ENCODE measurements around the gene E4F1.
"Not testable (repeated sequence)": the region's sequence is repeated elsewhere in the genome, so short reads cannot be mapped to it uniquely, and the experiment has no call there.

E4F1 gene

DNA sequence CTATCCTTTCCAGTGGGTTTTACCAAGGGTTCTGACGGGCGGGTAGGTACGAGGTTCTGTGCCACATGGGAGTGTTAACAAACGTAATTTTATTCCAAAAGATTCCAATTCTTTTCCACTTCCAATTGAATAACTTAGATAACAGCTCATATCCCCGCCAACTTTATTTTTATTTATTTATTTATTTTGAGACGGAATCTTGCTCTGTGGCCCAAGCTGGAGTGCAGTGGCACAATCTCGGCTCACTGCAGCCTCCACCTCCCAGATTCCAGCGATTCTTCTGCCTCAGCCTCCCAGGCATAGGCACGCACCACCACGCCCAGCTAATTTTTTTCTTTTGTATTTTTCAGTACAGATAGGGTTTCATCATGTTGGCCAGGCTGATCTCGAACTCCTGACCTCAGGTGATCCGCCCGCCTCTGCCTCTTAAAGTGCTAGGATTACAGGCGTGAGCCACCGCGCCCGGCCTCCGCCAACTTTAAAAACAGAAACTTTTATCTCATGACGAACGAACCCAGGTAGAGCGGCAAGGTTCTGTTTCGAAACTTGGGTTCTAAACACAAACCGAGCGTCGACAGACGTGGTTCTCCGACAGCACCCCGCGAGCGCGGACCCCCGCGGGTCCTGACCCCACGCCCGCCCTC lies 27.4 kb downstream of the E4F1 start:
- peak in 1 of 2 experiments; percentile 47 for DNase-seq

DNA sequence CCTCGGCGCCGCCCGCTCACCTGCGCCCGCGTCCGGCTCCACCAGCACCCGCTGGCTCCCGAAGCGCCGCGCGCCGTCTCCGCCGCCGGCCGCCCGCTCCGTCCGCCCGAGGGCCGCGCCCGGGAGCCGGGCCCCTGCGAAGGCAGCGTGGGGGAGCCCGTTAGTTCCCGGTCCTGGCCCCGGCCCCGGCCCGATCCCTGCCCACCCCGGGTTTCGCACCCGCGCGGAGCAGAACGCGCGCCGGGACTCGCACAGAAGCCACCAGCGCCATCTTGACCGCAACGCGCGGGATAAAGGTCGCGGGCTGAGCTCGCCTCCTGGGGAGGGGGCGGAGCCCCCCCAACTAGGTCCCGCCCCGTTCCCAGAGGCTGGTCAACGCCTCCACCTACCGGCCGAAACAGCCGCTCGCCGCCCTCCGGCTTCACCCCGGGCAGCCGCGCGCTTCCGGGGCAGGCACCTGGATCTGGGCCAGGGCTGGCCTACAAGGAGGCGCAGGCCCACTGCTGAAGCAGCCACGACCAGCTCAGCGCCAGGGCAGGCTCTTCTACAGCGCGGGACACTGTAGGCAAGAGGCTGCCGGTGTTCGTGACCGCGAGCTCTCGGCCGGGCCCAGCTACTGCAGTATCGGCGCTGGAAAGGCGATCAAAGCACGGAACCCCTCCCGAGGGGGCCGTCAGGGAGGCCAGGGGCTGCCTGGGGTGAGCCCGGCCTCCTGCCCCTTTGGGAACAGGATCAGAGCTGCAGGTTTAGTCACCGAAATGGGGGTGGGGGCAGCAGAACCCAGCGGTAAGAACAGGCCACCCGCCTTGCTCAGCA lies 28.1 kb downstream of the E4F1 start, which contains the start of gene ECI1:
Gene ECI1 (minus strand): TSS at position 292 of the 816 bp plus-strand sequence. CDS start 21 bp downstream, at position 271.
- DNase-seq, result peak; percentile 83 to 94

DNA sequence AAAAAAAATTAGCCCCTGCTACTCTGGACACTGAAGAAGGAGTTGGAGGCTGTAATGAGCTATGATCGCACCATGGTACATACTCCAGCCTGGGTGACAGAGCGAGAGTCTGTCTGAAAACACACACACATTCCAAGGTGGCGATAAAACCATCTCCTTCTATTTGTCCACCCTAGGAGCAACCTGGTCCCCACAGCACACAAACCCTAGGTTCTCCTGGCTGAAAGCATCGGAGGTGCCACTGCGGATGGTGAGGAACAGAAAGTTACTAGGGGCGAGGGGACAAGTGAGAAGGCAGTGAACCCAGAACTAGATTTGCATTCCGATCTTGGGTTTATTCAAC lies 29.4 kb downstream of the E4F1 start:
- no peak for DNase-seq

DNA sequence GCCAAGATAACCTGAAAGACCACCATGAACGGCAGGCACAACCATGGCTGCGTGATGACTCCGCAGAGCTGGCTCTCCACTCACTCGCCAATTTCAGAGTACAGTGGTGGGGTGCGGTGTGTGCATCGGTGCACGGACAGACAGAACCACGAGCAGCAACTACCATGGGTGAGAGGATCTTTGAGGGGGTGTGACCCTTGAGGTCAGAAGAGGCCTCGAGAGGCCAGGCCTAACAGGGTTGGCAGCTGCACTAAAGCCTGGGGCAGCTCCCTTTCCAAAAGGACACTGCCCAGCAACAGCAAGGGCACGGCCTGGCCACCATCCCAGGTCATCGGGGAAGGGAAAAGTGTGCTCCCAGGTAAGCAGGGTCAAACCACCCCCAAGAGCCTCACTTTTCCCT lies 29.9 kb downstream of the E4F1 start:
- DNase-seq, result no peak

DNA sequence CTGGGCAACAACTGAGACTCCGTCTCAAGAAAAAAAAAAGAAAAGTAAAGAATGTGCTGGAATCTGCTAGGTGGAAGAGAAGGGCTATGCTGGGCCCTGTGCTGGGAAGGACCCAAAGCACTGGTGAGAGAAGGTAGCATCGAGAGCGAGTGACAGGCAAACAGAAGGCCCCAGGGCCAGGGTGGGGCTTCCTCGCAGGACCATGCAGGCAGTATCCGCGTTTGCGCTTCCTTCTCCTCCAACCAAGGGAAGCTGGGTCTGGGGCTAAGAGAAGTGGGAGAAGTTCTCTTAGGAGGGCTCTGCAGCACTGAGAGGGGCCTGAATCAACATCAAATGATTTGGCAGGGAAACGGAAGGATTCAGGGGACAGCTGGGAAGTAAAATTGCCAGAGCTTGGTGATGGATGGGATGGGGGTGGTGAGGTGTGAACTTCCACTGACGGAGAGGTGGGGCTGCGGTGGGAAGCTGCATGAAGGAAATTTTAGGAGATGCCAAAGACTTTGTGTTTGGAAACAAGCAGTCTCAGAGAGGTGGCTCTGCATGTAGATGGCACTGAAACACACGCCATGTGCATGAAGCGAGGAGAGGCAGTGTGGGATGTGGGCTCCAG lies 33.2 kb downstream of the E4F1 start:
- no peak for DNase-seq

- no peak for DNase-seq
These were observed 34.3 kb downstream of the E4F1 start for GRCh38 chr16:2257726-2258125.

- DNase-seq, result not testable (repeated sequence)
These were observed 35.1 kb downstream of the E4F1 start for GRCh38 chr16:2258530-2258929.

- DNase-seq, result no peak
These were observed 36.9 kb downstream of the E4F1 start for GRCh38 chr16:2260250-2260649.

- not testable (repeated sequence) for DNase-seq
These were observed 39.6 kb downstream of the E4F1 start for GRCh38 chr16:2263026-2263425.

- DNase-seq, result not testable (repeated sequence)
These were observed 43.5 kb downstream of the E4F1 start for GRCh38 chr16:2266887-2267286.

- DNase-seq, result peak; percentile 53 to 62
These were observed 44.1 kb downstream of the E4F1 start for GRCh38 chr16:2267505-2267912.

DNA sequence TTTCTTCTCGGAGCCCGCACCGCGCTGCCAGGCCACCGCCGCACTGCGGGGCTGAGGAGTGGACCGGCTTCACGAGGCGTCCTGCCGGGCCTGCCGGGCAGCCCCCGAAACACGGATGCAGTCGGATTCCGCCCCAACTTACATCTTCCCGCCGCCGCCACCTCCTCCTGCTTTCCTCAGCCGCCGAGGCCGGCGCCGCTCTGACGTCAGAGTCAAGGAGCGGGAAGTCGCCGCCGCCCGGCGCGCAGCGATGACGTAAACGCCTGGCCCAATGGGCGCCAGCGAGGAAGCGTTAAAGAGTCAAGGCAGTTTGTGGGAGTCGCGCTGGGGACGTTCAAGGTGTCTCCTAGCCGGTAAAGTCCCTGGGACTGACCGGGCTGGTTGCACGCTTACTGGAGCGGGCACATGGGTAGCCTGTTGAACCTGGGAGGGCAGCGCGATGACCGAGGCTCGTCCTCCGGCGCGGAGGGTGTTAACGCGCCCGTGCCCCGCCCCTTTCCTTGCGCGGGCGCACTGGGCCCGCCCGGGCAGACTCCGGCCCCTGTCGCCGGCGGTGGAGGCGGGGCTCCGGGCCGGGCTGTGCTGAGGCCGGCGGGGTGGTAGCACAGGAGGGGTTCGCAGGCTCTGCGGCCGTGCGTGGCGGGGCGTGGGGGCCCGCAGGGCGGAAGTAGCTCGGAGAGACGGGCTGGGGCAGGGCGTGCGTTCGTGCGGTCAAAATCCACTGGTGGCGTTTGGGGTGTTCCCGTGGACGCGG lies 44.7 kb downstream of the E4F1 start, which contains the start of gene RNPS1:
Gene RNPS1 (minus strand): TSS at position 214 of the 754 bp plus-strand sequence. CDS start 3,483 bp downstream, outside the sequence.
- peak; percentile 80 to 89 for DNase-seq

- no peak for DNase-seq
These were observed 46.7 kb downstream of the E4F1 start for GRCh38 chr16:2270070-2270462.

DNA sequence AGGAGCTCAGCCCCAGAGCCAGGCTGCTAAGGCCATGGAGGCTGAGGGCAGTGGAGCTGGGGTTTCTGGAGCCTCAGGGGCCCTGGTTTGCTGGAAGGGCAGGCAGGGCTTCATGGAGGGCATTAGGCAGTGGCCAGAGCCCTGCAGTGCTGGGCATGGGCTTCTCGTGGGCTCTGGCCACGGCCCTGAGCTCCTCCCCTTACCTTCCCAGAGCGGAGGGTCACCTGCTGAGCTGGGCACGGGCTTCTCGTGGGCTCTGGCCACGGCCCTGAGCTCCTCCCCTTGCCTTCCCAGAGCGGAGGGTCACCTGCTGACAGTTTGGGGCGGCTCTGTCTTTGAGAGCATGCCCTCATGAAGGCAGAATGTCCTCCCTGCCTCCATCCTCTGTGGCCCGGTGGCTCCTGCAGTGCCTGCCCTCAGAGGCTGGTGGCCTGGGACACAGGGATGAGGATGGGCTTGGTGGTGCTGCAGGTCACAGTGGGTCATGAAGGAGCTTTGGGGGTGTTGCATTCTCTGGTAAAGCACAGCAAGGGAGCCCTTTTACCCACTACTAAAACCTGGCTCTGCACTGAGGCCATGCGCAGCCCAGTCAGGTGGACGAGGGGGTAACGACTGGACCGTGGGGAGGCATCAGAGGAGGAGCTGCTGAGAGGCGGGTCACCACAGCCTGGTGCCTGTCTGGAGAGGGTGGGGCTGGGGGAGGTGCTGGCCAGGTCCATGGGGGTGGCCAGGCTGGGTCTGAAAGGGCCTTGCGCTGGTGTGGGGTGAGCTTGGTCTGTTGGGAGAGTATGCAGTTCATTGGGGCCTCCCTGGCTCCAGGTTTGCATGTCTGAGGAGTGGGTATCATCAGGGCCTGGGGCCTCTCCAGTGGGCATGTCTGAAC lies 47.4 kb downstream of the E4F1 start:
- DNase-seq, result no peak

DNA sequence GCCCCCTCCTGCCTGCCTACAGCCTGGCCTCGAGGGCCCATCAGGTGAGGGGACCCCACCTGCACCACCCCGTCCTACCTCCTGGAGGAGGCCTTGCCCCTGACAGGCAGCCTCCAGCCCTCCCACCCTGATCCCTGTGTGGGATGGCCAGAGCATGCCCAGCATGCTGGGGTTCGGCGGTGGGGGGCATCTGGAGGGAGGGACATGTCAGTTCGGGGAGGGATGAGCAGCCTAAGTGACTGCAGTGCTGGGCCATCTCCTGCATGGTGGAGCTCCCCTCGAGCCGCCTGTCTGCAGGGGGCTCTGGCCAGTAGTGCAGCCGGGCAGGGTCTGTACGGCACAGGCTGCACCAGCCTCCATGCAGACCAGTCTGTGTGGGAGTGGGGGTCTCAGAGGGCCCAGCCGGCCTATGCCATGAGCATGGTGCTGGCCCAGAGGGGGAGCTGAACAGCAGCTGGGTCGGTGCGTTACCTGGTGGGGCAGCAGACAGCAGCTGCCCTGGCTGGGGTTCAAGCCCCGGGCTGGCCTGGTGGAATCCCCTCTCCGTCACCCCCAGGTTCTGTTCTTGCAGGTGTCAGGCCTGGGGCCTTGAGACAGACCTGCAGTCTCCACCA lies 48.6 kb downstream of the E4F1 start:
- no peak for DNase-seq

DNA sequence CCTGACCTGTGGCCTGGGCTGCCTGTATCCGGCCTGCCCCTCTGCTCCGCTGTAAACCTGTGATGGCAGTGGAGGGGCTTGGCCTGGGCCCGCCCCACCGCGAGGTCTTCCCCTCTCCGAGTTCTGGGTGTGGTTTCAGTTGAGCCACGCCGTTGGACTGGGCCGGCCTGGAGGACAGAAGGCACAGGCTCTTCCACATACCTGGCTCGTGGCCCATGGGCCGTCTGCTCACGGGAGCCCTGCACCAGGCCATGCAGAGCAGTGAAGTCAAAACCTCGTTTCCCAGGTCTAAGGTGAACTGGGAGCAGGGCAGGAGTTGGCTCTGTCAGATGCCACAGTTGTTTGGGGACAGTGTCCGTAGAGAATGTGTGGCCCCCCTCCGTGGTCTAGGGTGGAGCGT lies 50.1 kb downstream of the E4F1 start:
- DNase-seq, result no peak

GRCh38 chr16:2273931-2274330 lies 50.5 kb downstream of the E4F1 start:
- no peak for DNase-seq

DNA sequence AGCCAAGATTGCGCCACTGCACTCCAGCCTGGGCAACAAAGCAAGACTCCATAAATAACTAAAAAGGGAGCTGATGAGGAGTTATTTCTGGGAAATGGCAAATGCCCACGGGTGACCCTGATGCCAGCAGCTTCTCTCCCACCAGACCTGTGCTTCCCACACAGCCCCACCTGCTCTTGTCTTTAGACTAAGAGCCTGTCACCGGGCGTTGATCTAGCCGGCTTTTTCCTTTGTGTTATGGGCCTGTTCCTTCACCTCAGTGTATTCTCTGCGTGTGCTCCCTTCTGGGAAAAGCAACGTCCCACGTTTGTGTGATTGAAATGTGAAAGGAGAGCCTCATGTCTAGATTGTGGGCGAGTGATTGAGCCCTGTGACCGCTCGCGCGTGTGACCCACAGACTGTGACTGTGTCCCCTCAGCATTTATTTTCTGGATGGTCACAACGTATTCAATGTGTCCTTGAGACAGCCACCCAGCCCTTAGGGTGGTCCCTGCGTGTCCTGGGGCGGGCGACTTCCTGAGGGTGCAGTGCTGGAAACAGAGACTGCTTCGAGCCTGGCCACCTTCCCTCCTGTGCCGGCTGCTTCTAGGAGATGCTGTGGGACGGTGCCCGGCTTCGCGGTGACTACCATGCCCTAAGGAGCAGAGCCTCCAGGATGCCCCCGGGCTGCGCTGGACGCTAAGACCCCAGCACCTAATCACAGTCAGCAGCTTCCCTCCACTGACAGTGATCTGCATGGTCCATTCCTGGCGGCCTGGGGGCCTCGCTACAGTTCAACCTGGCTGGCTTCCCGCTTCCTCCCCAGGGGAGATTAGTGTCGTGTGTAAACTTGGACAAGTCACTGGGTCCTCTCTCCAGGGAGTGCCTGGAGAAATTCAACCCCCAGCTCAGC lies 52.3 kb downstream of the E4F1 start:
- DNase-seq, result no peak

GRCh38 chr16:2276368-2277195 lies 53.2 kb downstream of the E4F1 start:
- DNase-seq, result no peak

Data from SHP77 (cell line).